HTERT RPE-1 (cell line): ENCODE results near the gene LENG9.

Experiments used
- in situ Hi-C: fragments of 300-500 bp; cut with MboI; formaldehyde crosslinking; loops from 4 replicates; pipeline ENCODE4 v1.14.3; 2020; ENCODE audit warnings: low sequenced_read_pairs

The LENG9 gene

GRCh38 chr19:54439174-54439851 is 24.3 kb downstream of the LENG9 start:
- in situ Hi-C loops = no loop called here

- in situ Hi-C loops = no loop called here
Observed at GRCh38 chr19:54436628-54437252, 26.8 kb downstream of the LENG9 start.

GRCh38 chr19:54436031-54436523 is 27.5 kb downstream of the LENG9 start:
- in situ Hi-C loops = no loop called here

GRCh38 chr19:54435551-54436016 is 28.0 kb downstream of the LENG9 start:
- in situ Hi-C loops = no loop called here

- in situ Hi-C loops = no loop called here
Observed at GRCh38 chr19:54434873-54435214, 28.7 kb downstream of the LENG9 start.

GRCh38 chr19:54434112-54434872 is 29.3 kb downstream of the LENG9 start:
- in situ Hi-C loops = no loop called here

GRCh38 chr19:54433697-54434096 is 29.9 kb downstream of the LENG9 start:
- in situ Hi-C loops = no loop called here

GRCh38 chr19:54432144-54432738 is 31.3 kb downstream of the LENG9 start:
- in situ Hi-C loops = no loop called here

GRCh38 chr19:54431255-54431838 is 32.2 kb downstream of the LENG9 start:
- in situ Hi-C loops = no loop called here

GRCh38 chr19:54430306-54431254 is 33.0 kb downstream of the LENG9 start:
- in situ Hi-C loops = no loop called here

- in situ Hi-C loops = no loop called here
Observed at GRCh38 chr19:54429545-54430227, 33.9 kb downstream of the LENG9 start.

GRCh38 chr19:54429176-54429495 is 34.4 kb downstream of the LENG9 start:
- in situ Hi-C loops = no loop called here

GRCh38 chr19:54428323-54429175 is 35.0 kb downstream of the LENG9 start:
- in situ Hi-C loops = no loop called here

GRCh38 chr19:54427586-54427985 is 36.0 kb downstream of the LENG9 start:
- in situ Hi-C loops = no loop called here

- in situ Hi-C loops = no loop called here
Observed at GRCh38 chr19:54426291-54426931, 37.2 kb downstream of the LENG9 start.

GRCh38 chr19:54425382-54425723 is 38.2 kb downstream of the LENG9 start:
- in situ Hi-C loops = no loop called here

- in situ Hi-C loops = no loop called here
Observed at GRCh38 chr19:54424660-54425381, 38.8 kb downstream of the LENG9 start.

- in situ Hi-C loops = no loop called here
Observed at GRCh38 chr19:54424201-54424600, 39.4 kb downstream of the LENG9 start.
